NCI-H82 treated with DMSO at 0.1 percent for 48 hours (cell line): ENCODE results near the gene VWCE.
"Not testable (repeated sequence)": the region's sequence is repeated elsewhere in the genome, so short reads cannot be mapped to it uniquely, and the experiment has no call there.

Experiments
- DNase-seq: peaks from one replicate; lab custom pipeline; 2025; ENCODE audit not compliant: unreplicated experiment; lab: John Stamatoyannopoulos, UW

VWCE gene

GRCh38 chr11:61213711-61214324 lies 81.3 kb downstream of the VWCE start:
- not testable (repeated sequence) for DNase-seq

- DNase-seq: not testable (repeated sequence)
Measured at GRCh38 chr11:61212202-61212601, 82.9 kb downstream of the VWCE start.

GRCh38 chr11:61211327-61211952 lies 83.7 kb downstream of the VWCE start:
- DNase-seq: not testable (repeated sequence)

- not testable (repeated sequence) for DNase-seq
Measured at GRCh38 chr11:61210629-61211028, 84.5 kb downstream of the VWCE start.
